Fibroblast of lung (primary cell): Measurements from ENCODE around the gene ATP6V1A.

Experiments
- CTCF ChIP-seq, 2 donors: IDR thresholded peaks in 1 of 2; conservative IDR thresholded peaks in 1 of 2; 1 replicate in 1 of 2; 2 replicates in 1 of 2; pipeline ENCODE4 v1.5.1; 2011 to 2012; ENCODE audit warnings: low read length in 2 of 2, control low read depth in 1 of 2, inconsistent platforms in 1 of 2, low read depth in 1 of 2, mild to moderate bottlenecking in 1 of 2
- EZH2 ChIP-seq: IDR thresholded peaks from 2 replicates; pipeline ENCODE4 v1.5.1; 2012; ENCODE audit warnings: low read length, control low read depth, mild to moderate bottlenecking; ENCODE audit errors: missing control alignments

GRCh38 chr3:113844622-113845222 lies 97.9 kb downstream of the ATP6V1A start:
- TF ChIP-seq EZH2 (no peak), CTCF (conservative IDR thresholded peaks at IDR 0.05 in 1 of 2, IDR thresholded peaks at IDR 0.05 in 1 of 2; ENCODE audit: low read depth in 1 of 2, low read length in 2 of 2) (peak; percentile 40 to 62)
